HL-60/S4 (cell line): ENCODE measurements around the gene SLC1A7.

Experiments used
- in situ Hi-C: fragments of 300-500 bp; cut with MboI; formaldehyde crosslinking; loops from 2 replicates; pipeline ENCODE4 v1.14.3; 2022; ENCODE audit warnings: low sequenced_read_pairs

Gene SLC1A7

GRCh38 chr1:53079251-53079650, 63.2 kb downstream of the SLC1A7 start:
- in situ Hi-C loops: no loop called here

- in situ Hi-C loops: no loop called here
Measured at GRCh38 chr1:53078333-53079101, 63.9 kb downstream of the SLC1A7 start.

GRCh38 chr1:53077599-53077965, 64.9 kb downstream of the SLC1A7 start:
- in situ Hi-C loops: no loop called here

- in situ Hi-C loops: no loop called here
Measured at GRCh38 chr1:53076721-53077598, 65.5 kb downstream of the SLC1A7 start.

- in situ Hi-C loops: no loop called here
Measured at GRCh38 chr1:53076165-53076564, 66.3 kb downstream of the SLC1A7 start.

GRCh38 chr1:53075761-53076163, 66.7 kb downstream of the SLC1A7 start:
- in situ Hi-C loops: no loop called here

GRCh38 chr1:53075206-53075605, 67.2 kb downstream of the SLC1A7 start:
- in situ Hi-C loops: no loop called here

GRCh38 chr1:53074313-53075154, 67.9 kb downstream of the SLC1A7 start:
- in situ Hi-C loops: no loop called here

- in situ Hi-C loops: no loop called here
Measured at GRCh38 chr1:53073868-53074311, 68.5 kb downstream of the SLC1A7 start.

- in situ Hi-C loops: no loop called here
Measured at GRCh38 chr1:53073287-53073686, 69.2 kb downstream of the SLC1A7 start.

GRCh38 chr1:53071915-53072314, 70.5 kb downstream of the SLC1A7 start:
- in situ Hi-C loops: no loop called here

- in situ Hi-C loops: no loop called here
Measured at GRCh38 chr1:53071167-53071865, 71.1 kb downstream of the SLC1A7 start.

GRCh38 chr1:53070621-53071020, 71.8 kb downstream of the SLC1A7 start:
- in situ Hi-C loops: no loop called here

GRCh38 chr1:53069663-53070327, 72.6 kb downstream of the SLC1A7 start:
- in situ Hi-C loops: no loop called here

GRCh38 chr1:53069265-53069662, 73.2 kb downstream of the SLC1A7 start:
- in situ Hi-C loops: no loop called here

GRCh38 chr1:53068314-53069099, 73.9 kb downstream of the SLC1A7 start:
- in situ Hi-C loops: no loop called here

GRCh38 chr1:53067886-53068285, 74.6 kb downstream of the SLC1A7 start:
- in situ Hi-C loops: no loop called here

- in situ Hi-C loops: no loop called here
Measured at GRCh38 chr1:53066891-53067738, 75.3 kb downstream of the SLC1A7 start.
